Keratinocyte (primary cell): ENCODE results near the gene LRPPRC. TPM values are rescaled to one million over a fixed set of nuclear protein-coding genes. Genes with fewer than 3 reads are reported as not detected.
"Not testable (repeated sequence)": the region's sequence is repeated elsewhere in the genome, so short reads cannot be mapped to it uniquely, and the experiment has no call there.

Experiments used
- DNase-seq: peaks from one replicate; pipeline ENCODE4 v3.0.0-alpha.2; 2011; ENCODE audit warnings: low read depth, missing footprints, low spot score
- FAIRE-seq: peaks from 2 replicates; lab custom pipeline; 2011; peaks lifted over from hg19 to GRCh38; lab: Jason Lieb, UNC
- H2AFZ ChIP-seq: 2 replicates; pipeline ENCODE4 v1.6.0; 2012; ENCODE audit warnings: low read length, control low read depth, inconsistent platforms; ENCODE audit not compliant: control insufficient read depth
- H3K27ac ChIP-seq: 2 replicates; pipeline ENCODE4 v1.5.1; 2011; ENCODE audit warnings: low read length; ENCODE audit not compliant: control insufficient read depth, insufficient read depth
- H3K27me3 ChIP-seq: 3 replicates; pipeline ENCODE4 v1.6.0; 2011; ENCODE audit warnings: low read length; ENCODE audit not compliant: control insufficient read depth, insufficient read depth; ENCODE audit errors: extremely low read depth
- H3K36me3 ChIP-seq, 2 experiments: 2 replicates in 1 of 2; 3 replicates in 1 of 2; pipeline ENCODE4 v1.5.1; 2011; ENCODE audit warnings: low read length in 2 of 2, mild to moderate bottlenecking in 1 of 2; ENCODE audit not compliant: control insufficient read depth in 2 of 2, insufficient read depth in 2 of 2; ENCODE audit errors: extremely low read depth in 1 of 2
- H3K4me1 ChIP-seq: 3 replicates; pipeline ENCODE4 v1.5.1; 2011; ENCODE audit warnings: low read length; ENCODE audit not compliant: control insufficient read depth, insufficient read depth; ENCODE audit errors: extremely low read depth
- H3K4me2 ChIP-seq: 3 replicates; pipeline ENCODE4 v1.6.0; 2011; ENCODE audit warnings: low read depth, low read length; ENCODE audit not compliant: control insufficient read depth, insufficient read depth; ENCODE audit errors: extremely low read depth
- H3K4me3 ChIP-seq, 3 experiments: fragments of 200-600 bp in 1 of 3; sonication (generic) in 1 of 3; 2 replicates in 2 of 3; 3 replicates in 1 of 3; pipeline ENCODE4 v1.5.1; 2011 to 2016; ENCODE audit warnings: low read length in 3 of 3, mild to moderate bottlenecking in 3 of 3, control low read depth in 2 of 3, inconsistent platforms in 1 of 3, low read depth in 1 of 3, mixed read lengths in 1 of 3, mixed run types in 1 of 3, moderate library complexity in 1 of 3; ENCODE audit not compliant: control insufficient read depth in 2 of 3, insufficient read depth in 2 of 3; ENCODE audit errors: extremely low read depth in 1 of 3
- H3K79me2 ChIP-seq: 2 replicates; pipeline ENCODE4 v1.6.0; 2012; ENCODE audit warnings: low read length; ENCODE audit not compliant: control insufficient read depth, insufficient read depth
- H3K9ac ChIP-seq: 3 replicates; pipeline ENCODE4 v1.6.0; 2011; ENCODE audit warnings: low read length; ENCODE audit not compliant: control insufficient read depth, insufficient read depth; ENCODE audit errors: extremely low read depth
- H3K9me1 ChIP-seq: 3 replicates; pipeline ENCODE4 v1.6.0; 2011; ENCODE audit warnings: low read length; ENCODE audit not compliant: control insufficient read depth, insufficient read depth; ENCODE audit errors: extremely low read depth
- H3K9me3 ChIP-seq: 2 replicates; pipeline ENCODE4 v1.5.1; 2012; ENCODE audit warnings: low read depth, low read length; ENCODE audit not compliant: control insufficient read depth
- H4K20me1 ChIP-seq: 3 replicates; pipeline ENCODE4 v1.6.0; 2011; ENCODE audit warnings: low read length; ENCODE audit not compliant: control insufficient read depth, insufficient read depth; ENCODE audit errors: extremely low read depth
- EZH2 ChIP-seq: IDR thresholded peaks from one replicate; pipeline ENCODE4 v1.6.1; 2012; ENCODE audit warnings: inconsistent platforms, mild to moderate bottlenecking, low read length, moderate library complexity
- dilution Hi-C: fragments of 300-500 bp; cut with MboI; formaldehyde crosslinking; loops from one replicate; pipeline ENCODE4 v1.7.0; 2020; ENCODE audit warnings: low sequenced_read_pairs; ENCODE audit not compliant: extremely low pct_ligation_motif_present
- polyA plus RNA-seq, 5 experiments: library from polyadenylated mRNA; depleted of rRNA in 3 of 5; stranded (reverse) in 3 of 5; stranded (forward) in 1 of 5; unstranded in 1 of 5; fragments of >200 nt; gene quantifications; 1 replicate in 1 of 5; 2 replicates in 3 of 5; 3 replicates in 1 of 5; pipeline versions ENCODE4 v1.2.1 to v1.2.3, GENCODE V29; 2011 to 2012; ENCODE audit warnings: missing spikeins in 2 of 5, low read depth in 1 of 5, low replicate concordance in 1 of 5
- TF ChIP-seq, protein P1 (sequence below), 3 experiments: IDR thresholded peaks in 1 of 3; conservative IDR thresholded peaks in 1 of 3; optimal IDR thresholded peaks in 1 of 3; 2 replicates in 2 of 3; 3 replicates in 1 of 3; pipeline versions ENCODE3 to v1.5.1; 2011; ENCODE audit warnings: low read length in 3 of 3, mild to moderate bottlenecking in 3 of 3, moderate library complexity in 2 of 3, control low read depth in 1 of 3, inconsistent platforms in 1 of 3; ENCODE audit not compliant: insufficient read depth in 2 of 3; ENCODE audit errors: extremely low read depth in 1 of 3

LRPPRC gene
- polyA plus RNA-seq, 1 donor (not counting 4 experiments of a cell fraction or from before 2014, with no cell fraction given): 115 TPM

DNA sequence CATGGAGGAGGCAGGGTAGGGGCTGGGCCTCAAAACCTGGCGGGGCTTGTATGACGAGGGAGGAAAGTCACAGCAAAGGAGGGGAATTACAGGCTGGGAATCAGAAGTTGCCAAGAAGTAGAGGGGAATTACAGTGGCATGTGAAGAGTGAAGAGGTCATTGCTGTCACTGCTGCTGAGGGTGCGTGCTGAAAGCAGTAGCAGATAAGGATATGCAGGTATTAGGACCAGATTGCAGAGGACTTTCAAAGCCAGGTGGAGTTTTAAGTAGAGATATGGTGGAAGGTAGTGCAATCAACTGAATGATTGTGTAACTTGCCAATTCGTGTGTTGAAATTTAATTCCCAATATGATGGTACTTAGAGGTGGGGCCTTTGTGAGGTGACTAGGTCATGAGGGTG, 19.4 kb upstream of the LRPPRC start:
- Histone ChIP-seq H3K79me2 (no peaks in the 10 kb centered on the region), H3K9me3 (no peaks in the 10 kb centered on the region), H4K20me1 (no peaks in the 10 kb centered on the region), H3K9ac (no peak overlapping the region), H2AFZ (no peak overlapping the region), H3K4me1 (no peaks in the 10 kb centered on the region), H3K36me3 (no peaks in the 10 kb centered on the region), H3K27ac (no peak overlapping the region), H3K9me1 (no peaks in the 10 kb centered on the region), H3K4me3 (no peak overlapping the region), H3K27me3 (no peaks in the 10 kb centered on the region), H3K4me2 (no peak overlapping the region)
- TF ChIP-seq EZH2: no peak
- TF ChIP-seq, protein P1, sequence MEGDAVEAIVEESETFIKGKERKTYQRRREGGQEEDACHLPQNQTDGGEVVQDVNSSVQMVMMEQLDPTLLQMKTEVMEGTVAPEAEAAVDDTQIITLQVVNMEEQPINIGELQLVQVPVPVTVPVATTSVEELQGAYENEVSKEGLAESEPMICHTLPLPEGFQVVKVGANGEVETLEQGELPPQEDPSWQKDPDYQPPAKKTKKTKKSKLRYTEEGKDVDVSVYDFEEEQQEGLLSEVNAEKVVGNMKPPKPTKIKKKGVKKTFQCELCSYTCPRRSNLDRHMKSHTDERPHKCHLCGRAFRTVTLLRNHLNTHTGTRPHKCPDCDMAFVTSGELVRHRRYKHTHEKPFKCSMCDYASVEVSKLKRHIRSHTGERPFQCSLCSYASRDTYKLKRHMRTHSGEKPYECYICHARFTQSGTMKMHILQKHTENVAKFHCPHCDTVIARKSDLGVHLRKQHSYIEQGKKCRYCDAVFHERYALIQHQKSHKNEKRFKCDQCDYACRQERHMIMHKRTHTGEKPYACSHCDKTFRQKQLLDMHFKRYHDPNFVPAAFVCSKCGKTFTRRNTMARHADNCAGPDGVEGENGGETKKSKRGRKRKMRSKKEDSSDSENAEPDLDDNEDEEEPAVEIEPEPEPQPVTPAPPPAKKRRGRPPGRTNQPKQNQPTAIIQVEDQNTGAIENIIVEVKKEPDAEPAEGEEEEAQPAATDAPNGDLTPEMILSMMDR (optimal IDR thresholded peaks at IDR 0.05 in 1 of 3, IDR thresholded peaks at IDR 0.05 in 1 of 3, conservative IDR thresholded peaks at IDR 0.05 in 1 of 3; ENCODE audit: extremely low read depth in 1 of 3, insufficient read depth in 2 of 3, low read length in 3 of 3): no peak
- FAIRE-seq (no peak), DNase-seq (no peak)
- dilution Hi-C loops: no loop called here

DNA sequence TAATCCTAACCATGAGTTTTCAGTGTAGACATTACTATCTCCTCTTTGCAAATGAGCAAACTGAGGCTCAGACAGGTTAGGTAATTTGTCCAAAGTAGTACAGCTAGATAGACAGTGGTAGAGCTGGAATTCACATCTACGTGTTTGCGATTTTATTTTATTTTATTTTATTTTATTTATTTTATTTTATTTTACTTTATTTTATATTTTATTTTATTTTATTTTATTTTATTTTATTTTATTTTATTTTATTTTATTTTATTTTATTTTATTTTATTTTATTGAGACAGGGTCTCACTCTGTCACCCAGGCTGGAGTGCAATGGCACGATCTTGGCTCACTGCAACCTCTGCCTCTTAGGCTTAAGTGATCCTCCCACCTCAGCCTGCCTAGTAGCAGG, 17.4 kb upstream of the LRPPRC start:
- H3K4me2 ChIP-seq, DNase-seq, H3K4me3 ChIP-seq, H3K79me2 ChIP-seq, H4K20me1 ChIP-seq, H3K27me3 ChIP-seq, H3K4me1 ChIP-seq, H3K36me3 ChIP-seq, H2AFZ ChIP-seq, H3K27ac ChIP-seq, H3K9ac ChIP-seq, H3K9me3 ChIP-seq, dilution Hi-C loops, H3K9me1 ChIP-seq, FAIRE-seq: not testable (repeated sequence)

DNA sequence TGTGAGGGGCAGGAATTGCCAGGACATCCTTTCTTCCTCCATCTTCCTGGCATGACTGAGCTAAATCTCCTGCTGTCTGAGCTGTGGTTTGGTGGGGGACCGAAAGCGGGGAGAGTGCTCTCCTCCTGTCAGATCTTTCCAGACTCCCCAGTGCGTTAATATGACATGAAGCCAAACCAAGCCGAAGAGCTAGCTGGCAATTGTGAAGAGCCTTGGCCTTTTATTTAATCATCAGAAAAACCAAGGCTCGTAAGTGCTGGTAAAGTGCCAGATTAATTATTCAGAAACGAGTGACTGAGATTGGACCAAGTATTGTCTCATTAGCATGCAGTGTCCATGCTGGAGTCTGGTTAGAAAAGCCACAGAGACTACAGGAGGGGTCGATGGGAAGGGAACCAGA, 14.5 kb upstream of the LRPPRC start:
- Histone ChIP-seq H3K4me2 (no peak overlapping the region), H4K20me1 (no peaks in the 10 kb centered on the region), H3K79me2 (no peaks in the 10 kb centered on the region), H3K27ac (no peak overlapping the region), H3K27me3 (peaks cover 4% of the 10 kb centered on the region), H2AFZ (no peak overlapping the region), H3K9me1 (no peaks in the 10 kb centered on the region), H3K9ac (no peak overlapping the region), H3K36me3 (no peaks in the 10 kb centered on the region), H3K4me3 (no peak overlapping the region), H3K4me1 (no peaks in the 10 kb centered on the region), H3K9me3 (no peaks in the 10 kb centered on the region)
- dilution Hi-C loops: no loop called here
- DNase-seq: no peak
- no peak for FAIRE-seq
- TF ChIP-seq, protein P1 (optimal IDR thresholded peaks at IDR 0.05 in 1 of 3, IDR thresholded peaks at IDR 0.05 in 1 of 3, conservative IDR thresholded peaks at IDR 0.05 in 1 of 3; ENCODE audit: extremely low read depth in 1 of 3, insufficient read depth in 2 of 3, low read length in 3 of 3): no peak
- no peak for TF ChIP-seq EZH2
